NCI-H446 treated with DMSO at 0.1 percent for 48 hours (cell line): ENCODE data around the gene RUNX1.

ENCODE experiments used
- DNase-seq: peaks from one replicate; lab custom pipeline; 2025; lab: John Stamatoyannopoulos, UW

RUNX1 gene

DNA sequence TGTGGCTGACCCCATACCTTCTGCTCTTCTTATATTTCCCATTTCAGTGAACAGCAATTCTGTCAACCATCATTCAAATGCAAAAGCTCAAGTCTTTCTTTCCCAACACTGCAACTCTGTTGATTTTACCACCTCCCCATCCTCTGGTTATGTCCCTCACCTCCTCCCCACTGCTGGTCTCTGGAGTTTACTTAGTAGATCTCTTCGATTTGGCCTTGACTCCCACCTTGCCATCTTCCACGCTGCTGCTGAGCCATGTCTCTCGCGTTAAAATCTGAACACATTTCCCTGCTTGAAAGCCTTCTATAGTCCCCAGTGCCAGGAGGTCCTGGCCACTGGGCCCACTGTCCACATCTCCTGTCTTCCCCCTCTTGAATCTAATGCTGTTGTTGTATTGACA is 125.5 kb downstream of the RUNX1 start:
- DNase-seq: no peak

DNA sequence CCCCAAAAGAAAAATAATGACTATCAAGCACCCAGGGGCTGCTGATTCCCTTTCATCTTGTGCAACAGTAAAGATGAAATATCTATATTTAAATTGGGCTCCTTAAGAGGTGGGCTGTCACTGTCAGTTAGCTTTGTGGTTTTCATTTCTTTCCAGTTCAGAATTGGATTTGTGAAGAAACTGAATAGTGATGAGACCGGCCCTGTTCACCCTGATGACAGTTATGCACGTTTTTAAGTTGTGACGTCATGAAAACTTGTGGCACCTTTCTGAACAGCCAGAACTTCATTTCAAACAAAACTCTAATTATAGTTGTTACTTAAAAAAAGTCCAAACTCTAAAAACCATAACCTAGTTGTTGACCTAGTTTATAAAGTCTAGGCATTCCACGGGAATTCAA is 125.9 kb downstream of the RUNX1 start:
- no peak for DNase-seq

DNA sequence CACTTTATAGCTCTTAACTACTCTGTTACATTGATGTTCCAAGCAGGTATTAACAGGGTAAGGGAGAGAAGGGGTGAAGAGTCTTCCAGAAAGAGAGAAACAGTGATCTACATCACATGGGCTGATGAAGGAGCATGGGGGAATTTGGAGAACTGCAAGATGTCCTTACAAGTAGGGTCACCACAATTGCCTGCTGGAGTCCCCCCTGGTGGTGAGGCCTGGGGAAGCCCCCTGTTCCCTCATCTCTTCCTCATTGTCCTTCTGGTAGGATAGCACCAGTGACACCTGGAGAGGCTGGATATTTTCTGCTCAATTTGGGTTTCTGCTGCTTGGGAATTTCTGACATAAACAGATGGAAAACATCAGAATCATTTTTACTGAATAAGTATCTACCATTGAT is 126.6 kb downstream of the RUNX1 start:
- DNase-seq: no peak

DNA sequence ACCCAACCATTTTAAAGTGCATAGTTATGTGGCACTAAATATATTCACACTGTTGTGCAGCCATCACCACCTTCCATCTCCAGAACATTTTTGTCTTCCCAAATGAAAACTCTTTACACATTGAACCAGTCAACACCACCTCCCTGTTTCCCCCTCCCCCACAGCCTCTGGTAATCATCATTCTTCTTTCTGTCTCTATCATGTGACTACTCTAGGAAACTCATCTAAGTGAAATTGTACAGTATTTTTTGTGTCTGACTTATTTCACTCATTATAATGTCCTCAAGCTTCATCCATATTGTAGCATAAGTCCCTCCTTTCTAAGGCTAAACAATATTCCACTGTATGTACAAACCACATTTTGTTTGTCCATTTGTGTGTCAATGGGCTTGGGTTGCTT is 128.0 kb downstream of the RUNX1 start:
- no peak for DNase-seq

DNA sequence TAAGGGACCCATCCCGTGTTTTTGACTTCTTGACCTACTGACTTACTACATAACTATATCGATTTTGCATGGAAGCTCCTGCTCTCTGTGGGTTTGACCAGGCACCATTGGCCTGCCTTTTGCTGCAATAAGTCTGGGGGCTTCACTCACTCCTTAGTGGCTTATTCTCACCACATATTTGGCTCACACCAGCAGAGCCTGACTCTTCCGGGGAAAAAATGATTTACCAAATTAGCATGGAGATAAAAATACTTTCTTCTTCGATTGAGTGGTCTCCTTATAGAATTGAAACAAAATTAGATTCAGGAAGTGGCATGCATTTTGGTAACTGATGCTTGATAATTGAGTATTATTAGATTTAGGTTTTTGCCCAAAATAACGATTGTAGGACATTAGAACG is 129.7 kb downstream of the RUNX1 start:
- DNase-seq: no peak

DNA sequence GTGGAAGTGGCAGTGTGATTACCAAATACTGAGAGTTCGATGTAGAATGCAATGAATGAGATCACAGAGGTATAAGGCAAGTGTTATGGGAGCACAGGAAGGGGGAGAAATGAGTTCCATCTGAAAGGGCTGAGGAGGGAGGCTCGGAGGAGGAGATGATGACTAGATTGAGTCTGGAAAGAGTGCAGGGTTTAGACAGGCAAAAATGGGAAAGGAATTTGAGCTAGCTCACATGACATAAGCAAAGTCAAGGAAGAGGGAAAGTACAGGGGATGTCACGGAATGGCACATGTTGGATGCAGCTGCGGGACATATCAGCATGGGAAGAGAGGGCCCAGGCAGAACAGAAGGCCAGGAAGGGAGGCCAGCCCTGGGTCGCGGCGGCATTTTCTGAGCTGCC is 132.7 kb downstream of the RUNX1 start:
- DNase-seq: no peak

DNA sequence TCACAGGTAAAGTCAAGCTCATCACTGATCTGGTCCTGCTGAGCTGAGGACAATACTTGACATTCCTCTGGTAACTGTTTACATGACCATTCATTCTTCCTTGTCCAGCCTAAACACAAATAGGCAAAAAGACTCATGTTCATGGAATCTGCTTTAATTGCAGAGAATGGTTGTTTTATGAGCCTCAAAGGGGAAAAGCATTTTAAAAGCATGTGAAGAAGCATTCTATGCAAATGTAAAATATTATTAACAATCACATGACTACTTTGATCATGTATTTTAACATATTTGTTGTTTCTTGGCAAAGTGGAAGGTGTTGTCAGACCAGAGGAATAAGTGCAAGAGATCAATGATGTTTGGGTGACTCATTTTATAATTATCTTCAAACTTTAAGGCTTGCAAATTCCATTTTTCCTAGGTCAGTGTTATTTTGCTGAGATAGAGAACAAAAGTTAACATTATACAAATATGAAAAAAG is 133.7 kb downstream of the RUNX1 start:
- DNase-seq: no peak

DNA sequence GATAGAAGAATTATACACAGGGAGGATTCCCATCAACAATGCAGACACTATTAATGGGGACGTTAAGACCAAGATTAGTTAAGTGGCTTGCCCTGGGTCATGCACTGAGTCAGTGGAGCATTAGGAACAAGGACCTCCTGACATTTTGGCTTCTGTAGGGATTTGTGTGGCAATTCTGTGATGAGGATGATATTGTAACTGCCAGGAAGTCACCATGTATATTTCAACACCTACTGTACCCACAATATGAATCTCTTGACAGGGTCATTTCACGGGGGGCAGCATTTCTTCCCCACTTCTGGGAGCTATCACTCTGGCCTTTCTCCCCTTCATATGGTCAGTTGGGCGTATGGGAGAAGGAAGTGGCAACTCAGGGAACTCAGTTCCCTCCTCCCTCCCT is 134.9 kb downstream of the RUNX1 start:
- DNase-seq: no peak

DNA sequence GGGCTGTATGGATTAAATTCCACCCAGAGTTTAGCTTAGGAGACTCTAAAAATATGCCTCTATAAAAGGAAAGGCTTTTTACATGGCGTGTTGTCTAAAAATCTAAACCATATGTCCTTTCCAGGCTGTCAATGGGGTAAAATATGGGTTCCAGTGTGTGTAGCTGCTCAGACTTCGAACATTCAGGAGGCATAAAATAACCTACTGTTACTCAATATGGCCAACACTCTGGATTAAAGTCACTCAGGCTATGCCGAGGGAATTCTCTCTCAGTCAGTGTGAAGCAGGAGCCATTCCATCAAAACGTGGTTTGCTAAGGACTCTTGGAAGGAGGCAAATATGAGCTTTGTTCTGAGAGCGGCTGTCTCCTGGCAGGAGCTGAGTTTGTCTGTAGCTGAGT is 135.3 kb downstream of the RUNX1 start:
- DNase-seq: no peak

DNA sequence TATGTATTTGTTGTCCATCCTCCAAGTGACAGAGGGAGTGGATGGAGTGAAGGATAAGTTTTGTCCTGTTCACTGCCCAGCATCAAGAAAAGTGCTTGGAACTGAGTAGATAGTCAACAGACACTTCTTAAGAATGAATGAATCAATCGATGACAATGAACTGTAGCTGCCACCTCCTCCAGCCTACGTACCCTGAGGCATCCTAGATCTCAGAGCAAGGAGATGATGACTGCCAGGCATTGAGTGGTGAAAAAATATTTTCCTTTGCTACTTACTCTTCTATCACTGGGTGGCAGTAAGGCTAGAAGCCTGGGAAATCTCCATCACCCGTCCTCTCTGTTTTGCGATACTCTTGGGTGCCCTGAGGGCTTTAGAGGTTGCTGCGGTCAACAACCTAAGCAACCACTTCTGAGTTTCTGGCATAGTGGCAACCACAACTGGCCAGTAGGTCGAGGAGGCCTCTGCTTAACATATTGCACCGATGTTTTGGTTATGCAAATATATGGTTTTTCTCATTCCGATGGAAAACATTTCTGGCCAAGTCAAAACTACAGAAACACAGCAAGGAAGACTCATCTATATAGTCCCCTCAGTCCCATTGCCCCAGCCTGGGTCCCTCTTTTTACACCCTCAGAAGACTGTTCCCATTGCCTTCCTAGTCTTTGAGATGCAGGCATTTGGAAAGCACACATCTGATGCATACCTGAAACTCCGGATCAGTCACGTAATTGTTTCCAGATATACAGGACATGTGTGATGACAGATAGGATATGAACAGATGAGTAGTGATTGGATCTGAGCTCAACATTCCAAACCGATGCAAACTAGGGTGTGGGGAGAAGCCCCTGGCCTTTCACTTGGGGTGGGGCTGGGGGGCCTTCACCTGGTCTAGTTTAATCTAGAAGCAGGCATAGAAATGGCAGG is 136.8 kb downstream of the RUNX1 start:
- DNase-seq: no peak

DNA sequence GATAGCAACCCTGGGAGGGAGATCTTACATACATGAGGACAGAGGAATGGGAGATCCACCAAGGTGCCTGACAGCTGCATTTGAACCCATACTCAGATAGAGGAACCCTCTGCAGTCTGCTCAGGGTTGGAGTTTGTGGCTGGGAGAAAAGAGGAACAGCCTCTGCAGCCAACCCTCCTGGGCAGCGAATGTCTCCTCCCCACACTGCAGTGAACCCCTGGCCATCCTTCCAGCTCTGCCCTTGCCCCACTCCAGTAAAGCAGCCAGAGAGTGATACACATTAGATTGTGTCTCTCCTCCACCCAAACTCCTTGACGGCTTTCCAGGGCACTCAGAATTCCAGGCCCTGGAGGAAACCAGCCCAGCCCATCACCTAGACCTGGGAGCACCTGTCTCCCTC is 137.7 kb downstream of the RUNX1 start:
- no peak for DNase-seq

DNA sequence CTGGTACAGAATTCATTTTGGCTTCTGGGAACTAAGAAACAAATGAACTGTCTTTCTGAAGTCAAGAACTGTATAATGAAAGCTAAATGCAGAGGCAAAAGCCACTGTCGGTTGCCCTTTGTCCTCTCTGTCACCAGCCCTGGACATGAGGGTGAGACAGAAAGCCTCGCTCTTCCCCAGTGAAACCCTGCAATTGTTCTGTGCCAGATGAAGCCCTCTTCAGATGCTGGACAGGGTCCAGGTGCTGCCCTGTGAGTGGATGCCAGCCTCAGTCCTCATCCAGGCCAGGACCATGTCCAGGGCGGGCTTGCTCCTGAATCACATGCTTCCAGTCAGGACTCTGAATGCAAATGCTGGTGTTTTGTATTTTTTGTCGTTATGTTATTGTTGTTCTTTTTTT is 138.7 kb downstream of the RUNX1 start:
- no peak for DNase-seq

DNA sequence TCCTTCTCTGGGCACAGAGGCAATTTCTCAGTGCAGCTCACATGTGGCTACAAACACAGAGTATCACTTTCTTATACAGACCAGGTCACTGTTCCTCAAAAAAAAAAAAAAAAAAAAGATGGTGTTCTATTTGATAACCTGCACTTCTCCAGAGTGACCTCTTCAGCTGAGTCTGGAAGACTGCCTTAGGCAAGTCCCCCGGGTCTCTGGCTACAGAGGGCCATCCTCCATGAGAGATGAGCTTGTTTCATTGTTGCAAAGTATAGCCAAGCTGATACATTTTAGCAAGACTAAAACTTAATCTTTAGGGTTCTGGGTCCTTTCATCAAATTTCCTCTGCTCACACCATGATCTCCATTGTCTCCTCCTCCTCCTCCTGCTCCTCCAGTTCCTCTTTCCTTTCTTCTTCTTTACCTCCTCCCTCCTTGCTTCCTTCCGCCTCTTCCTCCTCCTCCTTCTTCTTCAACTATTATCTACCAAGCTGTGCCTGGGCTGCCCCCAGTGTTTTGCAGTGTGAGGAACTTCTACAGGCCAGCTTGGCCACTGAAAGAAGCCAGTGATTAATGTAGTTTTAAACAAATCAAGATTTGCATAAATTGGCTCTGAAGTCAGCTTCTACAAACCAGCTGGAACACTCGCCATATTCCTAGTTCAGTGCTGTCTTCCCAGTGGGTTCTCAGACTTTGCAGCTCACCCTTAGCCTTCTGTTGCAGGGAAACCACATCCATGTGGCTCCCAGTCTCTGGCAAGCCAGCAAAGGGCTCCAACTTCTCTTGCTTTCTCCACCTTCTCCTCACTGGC is 139.4 kb downstream of the RUNX1 start:
- no peak for DNase-seq

DNA sequence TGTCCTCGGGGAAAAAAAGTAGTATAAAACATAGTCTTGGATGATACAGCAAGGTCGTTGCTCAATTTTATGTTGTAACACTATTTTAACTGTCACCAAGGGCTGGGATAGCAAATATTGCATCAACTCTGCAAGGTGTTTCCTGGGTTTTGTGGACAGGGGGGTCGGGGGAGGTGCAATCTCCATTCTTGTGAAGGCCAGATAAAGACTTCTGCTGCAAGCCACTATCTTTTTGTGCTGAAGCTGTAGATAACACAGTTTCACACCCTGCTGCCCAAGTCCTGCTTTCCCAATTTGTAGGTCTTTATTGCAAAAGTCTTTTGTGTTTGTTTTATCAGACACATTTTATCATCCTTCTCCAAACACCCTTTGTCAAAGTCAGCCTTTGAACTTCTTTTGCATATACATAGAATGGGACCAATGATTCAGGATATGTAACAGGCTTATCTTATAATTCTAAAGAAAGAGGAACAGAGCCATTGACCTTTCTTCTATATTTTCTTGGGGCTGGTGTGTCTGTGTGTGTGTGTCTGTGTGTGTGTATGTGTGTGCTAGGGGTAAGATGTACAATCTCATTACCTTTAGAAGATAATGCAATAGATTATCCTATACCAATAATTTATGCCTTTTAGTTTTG is 140.6 kb downstream of the RUNX1 start:
- no peak for DNase-seq

DNA sequence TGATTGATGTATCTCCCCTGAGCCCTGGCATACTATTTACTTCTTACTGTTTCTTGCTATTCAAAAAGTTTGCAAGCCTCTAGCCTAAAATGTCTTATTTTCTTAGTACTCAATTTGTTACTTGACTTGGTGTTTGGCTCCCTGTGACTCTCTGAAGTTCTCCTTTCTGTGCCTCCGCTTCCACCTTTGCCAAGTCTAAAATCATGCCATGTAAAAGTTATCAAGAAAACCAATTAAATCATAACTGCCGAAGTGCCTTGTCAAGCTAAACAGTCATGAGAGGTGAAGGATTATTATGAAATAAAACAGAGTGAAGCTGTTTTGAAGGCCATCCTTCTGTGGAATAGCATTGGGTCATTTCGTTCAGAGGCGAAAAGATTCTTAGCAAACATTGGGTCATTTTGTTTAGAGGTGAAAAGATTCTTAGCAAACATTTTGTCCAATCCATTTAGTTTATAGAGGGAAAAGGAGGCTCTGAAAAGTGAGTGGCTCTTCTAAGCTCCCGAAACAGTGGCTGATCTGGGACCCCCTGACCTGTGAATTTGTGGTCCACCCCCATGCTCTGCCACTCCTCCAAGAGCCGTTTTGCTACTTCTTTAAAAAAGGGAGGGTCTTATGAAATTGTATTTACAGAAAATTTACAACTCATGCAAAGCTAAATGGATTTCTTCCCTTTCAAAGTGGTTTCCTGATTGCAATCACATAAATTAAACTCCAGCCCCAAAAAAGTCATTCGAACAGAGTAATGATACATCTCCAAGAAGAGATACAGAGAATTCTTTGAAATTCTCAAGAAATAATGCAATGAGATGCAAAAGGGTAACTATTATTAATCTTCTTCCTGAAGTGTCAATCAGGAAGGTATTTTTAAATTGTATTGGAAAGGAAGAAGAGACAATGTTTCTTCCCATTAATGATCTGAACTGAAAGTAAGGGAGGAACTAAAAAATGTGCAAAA is 141.4 kb downstream of the RUNX1 start:
- DNase-seq: no peak

DNA sequence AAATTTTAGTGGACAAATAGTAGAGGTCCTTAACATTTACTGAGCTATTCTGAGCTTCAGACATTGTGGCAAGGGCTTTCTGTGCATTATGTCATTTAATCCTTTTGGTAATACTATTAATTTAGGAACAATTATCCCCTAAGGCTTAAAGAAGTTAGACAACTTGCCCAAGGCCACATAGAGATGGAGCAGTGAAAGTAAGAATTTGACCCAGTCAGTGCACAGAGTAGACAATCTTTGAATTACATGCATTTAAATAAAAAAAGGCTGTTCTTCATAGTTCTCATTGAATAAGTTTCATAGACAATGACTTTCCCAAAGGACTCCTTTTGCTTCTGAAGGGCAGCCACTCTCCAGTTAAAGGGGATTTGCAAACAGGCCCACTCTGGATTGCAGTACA is 142.7 kb downstream of the RUNX1 start:
- DNase-seq: no peak

DNA sequence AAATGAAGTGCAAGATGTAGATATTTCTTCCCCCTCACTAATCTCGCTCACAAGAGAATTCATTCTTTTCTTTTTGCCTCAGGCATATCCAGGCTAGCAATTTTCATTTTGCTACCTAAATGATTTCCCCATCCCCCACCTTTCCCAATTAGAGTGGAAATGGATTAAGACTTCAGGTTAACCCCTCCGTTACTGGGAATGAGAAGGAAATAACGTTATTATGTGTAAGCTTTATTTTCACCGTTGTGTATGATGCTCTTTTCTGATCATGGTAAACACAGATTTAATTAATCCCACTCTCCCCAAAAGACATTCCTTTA is 143.9 kb downstream of the RUNX1 start:
- DNase-seq: no peak

DNA sequence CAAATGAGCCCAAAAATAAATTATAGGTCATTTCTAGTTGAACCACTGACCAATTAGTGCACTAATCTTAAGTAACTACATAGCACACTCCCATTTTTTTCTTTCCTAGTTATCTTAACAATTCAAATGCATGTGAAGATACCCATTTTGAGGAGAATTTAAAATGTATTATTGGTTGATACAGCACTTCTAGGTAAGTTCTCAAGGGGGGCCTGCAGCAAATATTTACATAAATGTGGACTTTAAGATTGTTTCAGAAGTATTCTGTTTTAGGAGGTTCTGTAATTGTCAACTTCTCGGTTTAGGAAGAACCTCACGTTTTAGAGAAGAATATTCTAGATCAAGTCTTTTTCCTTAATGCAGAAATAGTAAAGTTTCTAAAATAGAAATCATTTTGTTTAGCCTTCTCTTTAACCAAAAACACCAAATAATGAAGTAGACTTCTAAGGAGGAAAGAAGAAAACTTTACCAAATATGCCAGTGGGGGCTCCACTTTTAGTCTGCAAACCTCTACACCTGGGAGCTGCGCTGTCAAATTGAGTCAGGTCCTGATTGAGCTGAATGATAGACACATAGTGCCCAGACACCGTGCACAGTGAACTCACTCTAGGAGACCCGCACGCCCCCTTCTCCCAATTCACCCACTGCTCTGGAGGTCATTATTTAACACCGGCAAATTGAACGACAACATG is 144.4 kb downstream of the RUNX1 start:
- no peak for DNase-seq

DNA sequence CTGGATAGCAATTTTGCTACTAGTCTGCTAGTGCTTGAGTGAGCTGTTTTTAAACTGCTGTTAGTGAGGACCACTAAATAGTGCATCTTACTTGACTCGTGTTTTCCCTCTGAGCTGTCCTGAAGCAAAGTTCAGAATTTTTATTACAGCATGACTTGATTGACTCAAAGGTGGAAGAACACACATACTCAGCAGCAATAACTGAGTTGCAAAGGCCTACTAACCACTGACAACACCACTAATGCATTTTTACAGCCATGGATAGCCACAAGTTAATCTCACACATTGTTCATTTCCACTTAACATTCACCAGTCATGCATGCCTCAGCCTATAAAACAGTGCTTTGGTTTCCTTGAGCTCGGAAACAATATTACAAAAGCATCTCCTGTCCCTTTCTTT is 148.7 kb downstream of the RUNX1 start:
- no peak for DNase-seq

DNA sequence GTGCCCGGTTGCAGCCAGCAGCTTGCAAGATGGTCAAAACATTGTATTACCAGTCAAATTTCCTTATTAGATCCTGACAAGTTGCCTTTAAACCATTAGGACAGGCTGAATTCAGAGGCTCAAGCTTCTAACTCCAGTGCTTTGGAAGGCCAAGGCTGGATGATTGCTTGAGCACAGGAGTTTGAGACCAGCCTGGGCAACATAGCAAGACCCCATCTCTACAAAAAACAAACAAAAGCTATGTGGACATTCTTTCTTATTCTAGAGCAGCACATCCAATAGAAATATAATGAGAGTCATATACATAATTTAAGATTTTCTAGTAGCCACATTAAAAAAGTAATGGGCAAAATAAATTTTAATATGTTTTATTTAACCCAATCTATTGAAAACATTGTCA is 149.3 kb downstream of the RUNX1 start:
- DNase-seq: no peak

DNA sequence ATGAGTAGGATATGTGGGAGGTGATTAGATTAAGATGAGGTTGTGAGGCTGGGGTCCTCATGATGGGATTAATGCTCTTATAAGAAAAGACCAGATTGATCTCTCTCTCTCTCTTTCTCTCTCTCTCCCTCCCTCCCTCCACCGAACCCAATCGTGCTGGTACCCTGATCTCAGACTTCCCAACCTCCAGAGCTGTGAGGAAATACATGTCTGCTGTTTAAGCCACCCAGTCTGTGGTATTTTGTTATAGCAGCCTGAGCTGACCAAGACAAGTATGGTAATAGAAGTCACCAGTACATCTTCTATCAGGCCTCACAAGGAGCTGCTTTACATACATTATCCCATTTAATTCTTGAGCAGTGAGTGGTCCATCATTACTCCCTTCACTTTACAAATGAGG is 149.8 kb downstream of the RUNX1 start:
- DNase-seq: no peak
